Adipocyte (in vitro differentiated cells): Measurements from ENCODE around the gene FAM98A.

Experiments
- DNase-seq: peaks from one replicate; pipeline ENCODE4 v3.0.0-alpha.2; 2015; ENCODE audit warnings: low read depth
- H3K27me3 ChIP-seq: replicated peaks from 2 replicates; pipeline ENCODE4 v1.7.0; 2013; ENCODE audit warnings: mild to moderate bottlenecking, low read length, moderate library complexity; ENCODE audit not compliant: control insufficient read depth, insufficient read depth
- H3K36me3 ChIP-seq: 2 replicates; pipeline ENCODE4 v1.7.0; 2013; ENCODE audit warnings: low read length, mild to moderate bottlenecking, moderate library complexity; ENCODE audit not compliant: control insufficient read depth, insufficient read depth, severe bottlenecking
- H3K4me1 ChIP-seq: 2 replicates; pipeline ENCODE4 v1.7.0; 2013; ENCODE audit warnings: mild to moderate bottlenecking, low read length, moderate library complexity; ENCODE audit not compliant: control insufficient read depth, insufficient read depth
- H3K4me3 ChIP-seq: 2 replicates; pipeline ENCODE4 v1.7.0; 2013; ENCODE audit warnings: mild to moderate bottlenecking, low read length, moderate library complexity
- H3K9ac ChIP-seq: 2 replicates; pipeline ENCODE4 v1.7.0; 2013; ENCODE audit warnings: mild to moderate bottlenecking, low read length, moderate library complexity
- H3K9me3 ChIP-seq: 2 replicates; pipeline ENCODE4 v1.7.0; 2013; ENCODE audit warnings: mild to moderate bottlenecking, low read length, moderate library complexity; ENCODE audit not compliant: control insufficient read depth

The FAM98A gene

DNA sequence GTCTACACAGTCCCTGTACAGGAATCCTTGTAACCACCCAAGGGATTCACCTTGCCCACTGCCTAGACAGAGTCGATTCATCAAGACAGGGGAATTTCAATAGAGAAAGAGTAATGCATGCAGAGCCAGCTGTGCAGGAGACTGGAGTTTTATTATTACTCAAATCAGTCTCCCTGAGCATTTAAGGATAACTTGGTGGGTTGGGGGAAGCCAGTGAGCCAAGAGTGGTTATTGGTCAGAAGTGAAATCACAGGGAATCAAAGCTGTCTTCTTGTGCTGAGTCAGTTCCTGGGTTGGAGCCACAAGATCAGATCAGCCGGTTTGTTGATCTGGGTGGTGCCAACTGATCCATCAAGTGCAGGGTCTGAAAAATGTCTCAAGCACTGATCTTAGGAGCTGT is 17.8 kb upstream of the FAM98A start:
- Histone ChIP-seq H3K4me1 (no peaks in the 10 kb centered on the region), H3K9me3 (peaks cover 13% of the 10 kb centered on the region), H3K36me3 (no peaks in the 10 kb centered on the region), H3K4me3 (no peak overlapping the region), H3K27me3 (peaks cover 5% of the 10 kb centered on the region), H3K9ac (no peak overlapping the region)
- no peak for DNase-seq

DNA sequence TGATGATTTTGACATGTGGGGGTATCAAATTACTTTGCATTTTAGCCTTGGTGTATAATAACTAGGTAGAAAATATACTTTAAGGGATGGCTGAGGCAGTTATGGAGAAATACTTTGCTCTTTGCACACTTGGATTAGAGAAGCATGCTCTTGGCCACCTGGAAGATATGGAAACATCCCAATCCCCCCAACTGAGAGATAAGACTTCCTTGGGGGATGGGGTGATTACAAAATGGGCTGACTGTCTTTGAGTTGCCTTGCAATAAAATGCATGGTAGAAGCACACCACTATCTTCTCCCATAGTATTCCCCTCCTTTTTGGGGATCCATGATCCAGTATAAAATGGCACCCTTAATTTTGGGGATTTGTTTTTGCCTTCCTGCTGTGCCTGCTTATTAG is 15.1 kb upstream of the FAM98A start:
- Histone ChIP-seq H3K36me3 (no peaks in the 10 kb centered on the region), H3K27me3 (peaks cover 5% of the 10 kb centered on the region), H3K4me3 (no peak overlapping the region), H3K9ac (no peak overlapping the region), H3K4me1 (no peaks in the 10 kb centered on the region), H3K9me3 (peaks cover 10% of the 10 kb centered on the region)
- no peak for DNase-seq

DNA sequence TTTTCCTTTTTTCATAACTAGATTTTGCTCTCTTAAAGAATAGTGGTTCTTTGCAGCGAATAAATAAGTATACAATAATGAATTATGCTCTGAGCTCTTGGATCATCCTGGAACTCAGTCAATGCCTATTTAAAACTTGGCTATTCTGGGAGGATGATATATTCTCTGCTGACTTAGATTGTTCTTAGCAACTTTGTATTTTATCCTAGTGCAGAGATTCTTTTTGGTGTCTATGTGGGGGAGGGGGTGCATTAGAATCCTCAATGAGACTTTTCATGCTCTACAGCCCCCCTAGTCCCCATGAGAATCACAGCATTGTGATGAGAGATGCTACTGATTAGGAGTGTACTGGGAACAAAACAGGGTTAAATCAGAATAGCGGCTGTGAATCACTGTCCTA is 8.8 kb upstream of the FAM98A start:
- H3K9ac ChIP-seq, result no peak overlapping the region
- no peaks in the 10 kb centered on the region for H3K9me3 ChIP-seq
- H3K4me1 ChIP-seq, result no peaks in the 10 kb centered on the region
- H3K36me3 ChIP-seq, result no peaks in the 10 kb centered on the region
- H3K4me3 ChIP-seq, result no peak overlapping the region
- DNase-seq, result no peak
- H3K27me3 ChIP-seq, result peaks cover under 1% of the 10 kb centered on the region

DNA sequence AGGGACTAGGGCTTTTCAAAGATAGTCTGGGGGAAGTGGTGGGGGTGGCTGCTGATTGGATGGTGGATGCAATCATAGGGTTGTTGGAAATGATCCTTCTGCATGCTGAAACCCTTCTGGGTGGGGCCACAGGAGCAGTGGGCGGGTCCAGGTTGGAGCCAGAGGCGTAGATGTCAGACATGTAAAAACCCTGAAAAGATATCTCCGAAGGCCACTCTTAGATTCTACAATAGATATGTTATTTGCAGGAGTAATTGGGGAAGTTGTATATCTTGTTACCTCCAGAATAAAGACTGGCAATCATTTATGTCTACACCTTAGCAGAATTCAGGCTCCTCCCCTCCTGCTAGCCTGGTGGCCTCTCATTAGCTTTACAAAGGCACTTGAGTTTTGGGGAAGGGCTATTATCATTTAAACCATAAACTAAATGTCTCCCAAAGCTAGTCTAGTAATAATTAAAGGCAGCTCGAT is 8.2 kb upstream of the FAM98A start:
- no peak overlapping the region for H3K9ac ChIP-seq
- no peaks in the 10 kb centered on the region for H3K27me3 ChIP-seq
- no peaks in the 10 kb centered on the region for H3K4me1 ChIP-seq
- H3K36me3 ChIP-seq, result no peaks in the 10 kb centered on the region
- no peaks in the 10 kb centered on the region for H3K9me3 ChIP-seq
- no peak for DNase-seq
- no peak overlapping the region for H3K4me3 ChIP-seq

DNA sequence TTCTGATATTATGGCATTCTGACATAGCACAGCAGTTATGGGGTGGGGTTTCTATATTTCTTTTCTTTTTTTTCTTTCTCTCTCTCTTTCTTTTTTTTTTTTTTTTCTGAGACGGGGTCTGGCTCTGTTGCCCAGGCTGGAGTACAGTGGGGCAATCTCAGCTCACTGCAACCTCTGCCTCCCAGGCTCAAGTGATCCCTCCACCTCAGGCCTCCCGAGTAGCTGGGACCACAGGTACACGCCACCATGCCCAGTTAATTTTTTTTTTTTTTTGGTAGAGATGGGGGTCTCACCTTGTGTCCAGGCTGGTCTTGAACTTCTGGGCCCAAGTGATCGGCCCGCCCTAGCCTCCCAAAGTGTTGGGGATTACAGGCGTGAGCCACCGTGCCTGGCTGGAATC is 7.5 kb upstream of the FAM98A start:
- Histone ChIP-seq H3K4me3 (no peak overlapping the region), H3K36me3 (no peaks in the 10 kb centered on the region), H3K27me3 (no peaks in the 10 kb centered on the region), H3K9ac (no peak overlapping the region), H3K4me1 (no peaks in the 10 kb centered on the region), H3K9me3 (no peaks in the 10 kb centered on the region)
- DNase-seq, result no peak

DNA sequence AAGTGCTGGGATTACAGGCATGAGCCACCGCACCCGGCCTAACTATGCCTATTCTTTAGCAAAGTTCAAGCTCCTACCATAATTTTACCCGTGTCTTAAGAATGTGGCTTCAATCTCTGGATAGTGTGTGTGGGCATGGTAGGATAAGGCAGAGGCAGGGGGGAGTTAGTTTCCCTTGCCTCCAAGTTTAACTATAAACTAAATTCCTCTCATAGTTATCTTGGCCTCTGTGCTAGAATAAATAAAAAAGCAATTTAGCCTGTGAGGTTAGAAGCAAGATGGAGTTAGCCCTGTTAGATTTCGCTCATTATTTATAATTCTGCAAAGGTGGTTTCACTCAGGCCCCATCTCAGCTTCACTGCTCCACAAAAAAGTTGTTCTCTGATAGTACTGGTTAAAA is 7.0 kb upstream of the FAM98A start:
- no peak for DNase-seq
- no peak overlapping the region for H3K9ac ChIP-seq
- H3K4me3 ChIP-seq, result no peak overlapping the region
- H3K27me3 ChIP-seq, result no peaks in the 10 kb centered on the region
- H3K9me3 ChIP-seq, result no peaks in the 10 kb centered on the region
- H3K4me1 ChIP-seq, result no peaks in the 10 kb centered on the region
- H3K36me3 ChIP-seq, result no peaks in the 10 kb centered on the region

DNA sequence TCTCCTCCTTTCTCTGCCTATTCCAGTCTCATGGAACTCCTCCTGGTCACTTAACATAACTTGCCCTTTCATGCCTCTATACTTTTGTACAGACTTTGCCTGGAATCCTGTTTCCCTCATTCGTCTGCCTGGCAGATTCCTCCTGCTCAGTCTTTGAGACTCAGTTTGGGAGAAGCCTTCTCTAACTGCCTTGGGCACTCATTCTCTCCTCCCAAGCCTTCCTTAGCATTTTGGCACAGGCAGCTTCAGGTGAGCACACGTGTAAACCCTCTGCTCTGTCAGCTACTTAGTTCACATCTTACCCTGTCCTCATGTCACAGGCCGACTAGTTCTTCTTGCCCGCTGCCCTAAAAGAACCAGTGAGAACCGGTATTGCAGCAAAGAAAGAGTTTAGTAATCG is 6.0 kb upstream of the FAM98A start:
- DNase-seq, result no peak
- Histone ChIP-seq H3K4me3 (no peak overlapping the region), H3K4me1 (no peaks in the 10 kb centered on the region)

DNA sequence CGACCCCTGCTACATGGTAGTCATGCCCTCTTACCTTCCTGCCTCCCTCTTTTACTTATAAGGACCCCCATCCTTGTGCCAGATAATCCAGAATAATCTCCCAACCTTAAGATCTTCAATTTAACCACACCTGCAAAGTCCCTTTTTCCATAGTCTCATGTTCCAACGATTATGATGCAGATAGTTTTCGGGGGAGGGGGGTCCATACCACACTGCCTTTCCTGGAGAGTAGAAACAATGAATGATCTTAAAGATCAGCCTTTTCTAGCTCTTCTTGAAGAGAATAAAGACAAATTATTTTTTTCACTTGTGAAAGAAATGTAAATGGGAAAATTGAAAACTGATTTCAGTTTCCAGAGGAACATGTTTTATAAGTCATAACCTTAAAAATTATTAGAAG is 4.3 kb upstream of the FAM98A start:
- H3K4me1 ChIP-seq, result no peaks in the 10 kb centered on the region
- H3K36me3 ChIP-seq, result no peaks in the 10 kb centered on the region
- H3K9ac ChIP-seq, result no peak overlapping the region
- no peak for DNase-seq
- no peaks in the 10 kb centered on the region for H3K9me3 ChIP-seq
- H3K4me3 ChIP-seq, result no peak overlapping the region
- H3K27me3 ChIP-seq, result no peaks in the 10 kb centered on the region

More for the DNA sequence above, 6.0 kb upstream of the FAM98A start:
- H3K27me3 ChIP-seq, result no peaks in the 10 kb centered on the region
- no peaks in the 10 kb centered on the region for H3K36me3 ChIP-seq
- H3K9ac ChIP-seq, result no peak overlapping the region
- H3K9me3 ChIP-seq, result no peaks in the 10 kb centered on the region

DNA sequence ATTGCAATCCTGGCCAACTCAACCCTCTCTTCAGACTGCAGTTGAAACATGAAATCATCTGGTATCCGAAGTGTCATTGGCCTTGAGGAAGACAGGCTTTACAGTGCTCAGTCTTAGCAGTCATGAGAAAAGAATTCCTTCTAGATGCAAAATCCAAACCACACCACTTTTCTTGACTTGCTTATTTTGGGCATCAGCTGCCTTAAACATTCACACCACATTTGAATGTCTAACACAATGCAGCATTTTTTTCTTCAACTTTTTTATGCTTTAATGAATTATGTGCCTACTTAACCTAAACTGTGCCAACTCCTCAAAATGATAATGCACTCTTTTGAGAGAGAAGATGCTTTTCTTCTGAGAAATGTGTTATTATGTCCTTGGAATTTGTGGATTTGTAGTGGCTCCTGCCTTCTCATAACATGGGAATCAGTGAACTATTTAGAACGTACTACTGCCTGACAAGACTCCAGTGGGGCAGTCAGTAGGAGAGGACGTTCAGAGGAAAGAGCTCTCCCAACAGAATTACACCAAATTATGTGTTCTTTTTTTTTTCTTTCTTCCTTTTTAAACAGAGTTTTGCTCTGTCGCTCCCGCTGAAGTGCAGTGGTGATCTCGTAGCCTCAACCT is 3.2 kb upstream of the FAM98A start:
- Histone ChIP-seq H3K36me3 (no peaks in the 10 kb centered on the region), H3K4me1 (peaks cover 9% of the 10 kb centered on the region), H3K9me3 (no peaks in the 10 kb centered on the region), H3K9ac (no peak overlapping the region), H3K4me3 (no peak overlapping the region), H3K27me3 (no peaks in the 10 kb centered on the region)
- DNase-seq, result no peak

DNA sequence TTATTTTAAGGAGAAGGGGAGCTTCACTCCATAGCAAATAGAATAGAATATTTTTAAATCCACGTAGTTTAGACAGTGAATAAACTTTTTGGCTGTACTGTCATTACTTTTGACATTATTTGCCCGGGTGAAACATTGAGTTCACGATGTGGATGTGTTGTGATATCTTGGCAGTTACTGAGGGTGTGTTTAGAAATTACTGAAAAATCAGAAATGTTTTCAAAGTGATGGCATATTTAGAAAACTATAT is 769 bp upstream of the FAM98A start:
- Histone ChIP-seq H3K9me3 (no peaks in the 10 kb centered on the region), H3K36me3 (peaks cover 6% of the 10 kb centered on the region), H3K4me3 (peak overlapping the region; percentile 97), H3K4me1 (peaks cover 25% of the 10 kb centered on the region), H3K27me3 (no peaks in the 10 kb centered on the region), H3K9ac (peak overlapping the region; percentile 85)
- no peak for DNase-seq

DNA sequence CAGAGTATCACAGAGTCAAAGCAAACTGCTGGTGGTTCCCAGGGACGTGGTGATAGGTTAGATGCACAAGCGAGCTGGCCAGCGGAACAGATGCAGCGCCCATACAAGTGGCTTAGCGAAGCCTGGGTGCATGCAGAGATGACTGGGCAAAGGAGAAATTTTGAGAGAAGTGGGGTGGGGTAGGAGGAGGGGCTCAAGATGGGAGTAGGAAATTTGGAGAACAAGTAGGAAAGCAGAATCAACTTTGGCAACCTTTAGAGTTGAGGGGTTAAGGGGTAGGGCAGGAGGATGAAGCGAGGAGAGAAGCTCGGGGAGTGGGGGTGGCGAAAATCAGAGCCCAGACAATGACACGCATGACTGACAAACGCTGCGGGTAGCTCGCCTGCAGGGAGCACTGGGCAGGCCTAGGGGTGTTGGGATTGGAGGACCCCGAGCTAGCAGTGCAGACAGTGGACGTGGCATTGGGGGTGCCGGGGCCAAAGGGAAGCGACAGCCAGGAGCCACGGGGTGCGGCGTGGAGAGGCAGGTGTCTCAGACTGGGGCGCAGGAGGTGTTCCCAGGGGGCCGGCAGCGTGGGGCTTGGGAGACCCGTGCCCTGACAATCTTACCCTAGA is 431 bp downstream of the FAM98A start:
- peak overlapping the region; percentile 93 for H3K9ac ChIP-seq
- peaks cover 25% of the 10 kb centered on the region for H3K4me1 ChIP-seq
- peaks cover 16% of the 10 kb centered on the region for H3K36me3 ChIP-seq
- peak overlapping the region; percentile 97 for H3K4me3 ChIP-seq
- no peaks in the 10 kb centered on the region for H3K9me3 ChIP-seq
- DNase-seq, result peak; percentile 69
- no peaks in the 10 kb centered on the region for H3K27me3 ChIP-seq

DNA sequence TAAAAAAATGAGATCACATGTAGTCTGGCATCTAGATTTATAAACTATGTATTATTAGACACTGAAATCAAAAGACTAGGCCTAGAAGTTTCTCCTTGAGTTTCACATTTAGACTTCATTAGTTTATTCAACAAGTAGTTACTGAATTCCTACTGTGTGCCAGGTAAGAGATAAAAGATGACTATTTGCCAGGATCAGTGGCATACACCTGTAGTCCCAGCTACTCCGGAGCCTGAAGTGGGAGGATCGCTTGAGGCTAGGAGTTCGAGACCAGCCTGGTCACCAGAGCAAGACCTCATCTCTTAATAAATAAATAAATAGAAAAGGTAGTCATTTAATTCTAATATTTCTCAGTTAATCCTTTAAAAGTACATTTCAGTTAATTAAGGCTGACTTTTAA is 2.1 kb downstream of the FAM98A start:
- peak overlapping the region; percentile 97 for H3K4me3 ChIP-seq

More for the DNA sequence above, 2.1 kb downstream of the FAM98A start:
- H3K4me1 ChIP-seq, result peaks cover 25% of the 10 kb centered on the region
- H3K9ac ChIP-seq, result peak overlapping the region; percentile 93
- no peaks in the 10 kb centered on the region for H3K9me3 ChIP-seq
- no peak for DNase-seq
- peaks cover 32% of the 10 kb centered on the region for H3K36me3 ChIP-seq
- no peaks in the 10 kb centered on the region for H3K27me3 ChIP-seq
